A549 (cell line): ENCODE results near the gene GTF2A2.

ENCODE experiments used
- CEBPB ChIP-seq, 2 experiments: fragments of >200 bp in 1 of 2; sonication (Bioruptor Twin) in 1 of 2; formaldehyde crosslinking in 1 of 2; IDR thresholded peaks; 2 replicates each; pipeline ENCODE4 v1.6.1; 2012 to 2016
- CHD2 ChIP-seq: fragments of 150-350 bp; IDR thresholded peaks from 2 replicates; pipeline ENCODE4 v1.6.1; 2014; ENCODE audit warnings: low read length; ENCODE audit not compliant: partially characterized antibody
- CHD4 ChIP-seq: fragments of 200-600 bp; sonication (generic); IDR thresholded peaks from 2 replicates; pipeline ENCODE4 v1.6.1; 2016; ENCODE audit warnings: antibody characterized with exemption, mild to moderate bottlenecking, borderline replicate concordance
- EP300 ChIP-seq, 2 experiments: fragments of >200 bp; sonication (Bioruptor Twin); formaldehyde crosslinking; IDR thresholded peaks; 2 replicates in 1 of 2; 3 replicates in 1 of 2; pipeline ENCODE4 v1.6.1; 2016 to 2017
- GATA3 ChIP-seq: IDR thresholded peaks from 2 replicates; pipeline ENCODE4 v1.6.1; 2012; ENCODE audit warnings: borderline replicate concordance
- JUN ChIP-seq, 2 experiments: fragments of >200 bp; sonication (Bioruptor Twin); formaldehyde crosslinking; IDR thresholded peaks; 2 replicates in 1 of 2; 3 replicates in 1 of 2; pipeline ENCODE4 v1.6.1; 2016 to 2017
- PHF8 ChIP-seq: fragments of 200-600 bp; sonication (generic); IDR thresholded peaks from 2 replicates; pipeline ENCODE4 v1.6.1; 2016; ENCODE audit warnings: low read depth, mild to moderate bottlenecking, antibody characterized with exemption, moderate library complexity, borderline replicate concordance
- POLR2A ChIP-seq: IDR thresholded peaks from 2 replicates; pipeline ENCODE4 v1.6.1; 2012; ENCODE audit warnings: mild to moderate bottlenecking, low read length
- RCOR1 ChIP-seq: fragments of 150-350 bp; IDR thresholded peaks from 2 replicates; pipeline ENCODE4 v1.6.1; 2014; ENCODE audit warnings: antibody characterized with exemption, low read length, low read depth
- RNF2 ChIP-seq: fragments of 200-600 bp; sonication (generic); IDR thresholded peaks from 2 replicates; pipeline ENCODE4 v1.6.1; 2016; ENCODE audit warnings: low read depth, mild to moderate bottlenecking, antibody characterized with exemption, moderate library complexity, borderline replicate concordance
- TF ChIP-seq, protein P1 (sequence below): fragments of >200 bp; sonication (Bioruptor Twin); formaldehyde crosslinking; IDR thresholded peaks from 3 replicates; pipeline ENCODE4 v1.5.1; 2016
- TF ChIP-seq, protein P2 (sequence below): fragments of 450-650 bp; IDR thresholded peaks from 2 replicates; pipeline ENCODE4 v1.6.1; 2014; ENCODE audit warnings: antibody characterized with exemption
- TF ChIP-seq, protein P3 (sequence below): fragments of 200-600 bp; sonication (generic); IDR thresholded peaks from 2 replicates; pipeline ENCODE4 v1.6.1; 2016; ENCODE audit warnings: antibody characterized with exemption, mild to moderate bottlenecking, moderate library complexity
- TF ChIP-seq, protein P4 (sequence below): fragments of 150-350 bp; IDR thresholded peaks from 2 replicates; pipeline ENCODE4 v1.6.1; 2014; ENCODE audit warnings: low read depth, mild to moderate bottlenecking, low read length

DNA sequence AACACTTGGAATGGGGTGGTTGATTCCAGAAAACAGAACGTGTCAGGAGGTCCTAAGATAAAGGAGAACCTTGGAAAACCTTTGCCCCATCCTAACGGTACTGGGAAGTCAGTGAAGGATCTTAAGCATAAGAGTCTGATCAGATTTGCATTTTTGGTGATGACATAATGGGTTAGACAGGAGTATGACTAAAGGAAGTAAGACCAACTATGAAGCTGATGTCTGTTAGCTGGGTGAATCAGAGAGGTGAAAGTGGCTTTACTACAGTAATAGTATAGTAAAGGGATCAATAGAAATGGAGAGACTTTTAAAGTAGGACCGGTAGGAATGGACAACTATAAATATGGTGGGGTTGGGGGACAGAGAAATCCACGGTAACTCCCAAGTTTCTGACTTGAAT lies 12.6 kb downstream of the GTF2A2 start:
- TF ChIP-seq RCOR1 (no peak), EP300 (IDR thresholded peaks at IDR 0.05) (no peak), POLR2A (no peak), JUN (IDR thresholded peaks at IDR 0.05) (no peak), CHD4 (no peak), RNF2 (no peak), CHD2 (no peak), PHF8 (no peak), CEBPB (IDR thresholded peaks at IDR 0.05) (no peak), GATA3 (no peak)
- TF ChIP-seq, protein P1, sequence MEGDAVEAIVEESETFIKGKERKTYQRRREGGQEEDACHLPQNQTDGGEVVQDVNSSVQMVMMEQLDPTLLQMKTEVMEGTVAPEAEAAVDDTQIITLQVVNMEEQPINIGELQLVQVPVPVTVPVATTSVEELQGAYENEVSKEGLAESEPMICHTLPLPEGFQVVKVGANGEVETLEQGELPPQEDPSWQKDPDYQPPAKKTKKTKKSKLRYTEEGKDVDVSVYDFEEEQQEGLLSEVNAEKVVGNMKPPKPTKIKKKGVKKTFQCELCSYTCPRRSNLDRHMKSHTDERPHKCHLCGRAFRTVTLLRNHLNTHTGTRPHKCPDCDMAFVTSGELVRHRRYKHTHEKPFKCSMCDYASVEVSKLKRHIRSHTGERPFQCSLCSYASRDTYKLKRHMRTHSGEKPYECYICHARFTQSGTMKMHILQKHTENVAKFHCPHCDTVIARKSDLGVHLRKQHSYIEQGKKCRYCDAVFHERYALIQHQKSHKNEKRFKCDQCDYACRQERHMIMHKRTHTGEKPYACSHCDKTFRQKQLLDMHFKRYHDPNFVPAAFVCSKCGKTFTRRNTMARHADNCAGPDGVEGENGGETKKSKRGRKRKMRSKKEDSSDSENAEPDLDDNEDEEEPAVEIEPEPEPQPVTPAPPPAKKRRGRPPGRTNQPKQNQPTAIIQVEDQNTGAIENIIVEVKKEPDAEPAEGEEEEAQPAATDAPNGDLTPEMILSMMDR = no peak
- TF ChIP-seq, protein P2, sequence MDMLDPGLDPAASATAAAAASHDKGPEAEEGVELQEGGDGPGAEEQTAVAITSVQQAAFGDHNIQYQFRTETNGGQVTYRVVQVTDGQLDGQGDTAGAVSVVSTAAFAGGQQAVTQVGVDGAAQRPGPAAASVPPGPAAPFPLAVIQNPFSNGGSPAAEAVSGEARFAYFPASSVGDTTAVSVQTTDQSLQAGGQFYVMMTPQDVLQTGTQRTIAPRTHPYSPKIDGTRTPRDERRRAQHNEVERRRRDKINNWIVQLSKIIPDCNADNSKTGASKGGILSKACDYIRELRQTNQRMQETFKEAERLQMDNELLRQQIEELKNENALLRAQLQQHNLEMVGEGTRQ = no peak
- TF ChIP-seq, protein P3, sequence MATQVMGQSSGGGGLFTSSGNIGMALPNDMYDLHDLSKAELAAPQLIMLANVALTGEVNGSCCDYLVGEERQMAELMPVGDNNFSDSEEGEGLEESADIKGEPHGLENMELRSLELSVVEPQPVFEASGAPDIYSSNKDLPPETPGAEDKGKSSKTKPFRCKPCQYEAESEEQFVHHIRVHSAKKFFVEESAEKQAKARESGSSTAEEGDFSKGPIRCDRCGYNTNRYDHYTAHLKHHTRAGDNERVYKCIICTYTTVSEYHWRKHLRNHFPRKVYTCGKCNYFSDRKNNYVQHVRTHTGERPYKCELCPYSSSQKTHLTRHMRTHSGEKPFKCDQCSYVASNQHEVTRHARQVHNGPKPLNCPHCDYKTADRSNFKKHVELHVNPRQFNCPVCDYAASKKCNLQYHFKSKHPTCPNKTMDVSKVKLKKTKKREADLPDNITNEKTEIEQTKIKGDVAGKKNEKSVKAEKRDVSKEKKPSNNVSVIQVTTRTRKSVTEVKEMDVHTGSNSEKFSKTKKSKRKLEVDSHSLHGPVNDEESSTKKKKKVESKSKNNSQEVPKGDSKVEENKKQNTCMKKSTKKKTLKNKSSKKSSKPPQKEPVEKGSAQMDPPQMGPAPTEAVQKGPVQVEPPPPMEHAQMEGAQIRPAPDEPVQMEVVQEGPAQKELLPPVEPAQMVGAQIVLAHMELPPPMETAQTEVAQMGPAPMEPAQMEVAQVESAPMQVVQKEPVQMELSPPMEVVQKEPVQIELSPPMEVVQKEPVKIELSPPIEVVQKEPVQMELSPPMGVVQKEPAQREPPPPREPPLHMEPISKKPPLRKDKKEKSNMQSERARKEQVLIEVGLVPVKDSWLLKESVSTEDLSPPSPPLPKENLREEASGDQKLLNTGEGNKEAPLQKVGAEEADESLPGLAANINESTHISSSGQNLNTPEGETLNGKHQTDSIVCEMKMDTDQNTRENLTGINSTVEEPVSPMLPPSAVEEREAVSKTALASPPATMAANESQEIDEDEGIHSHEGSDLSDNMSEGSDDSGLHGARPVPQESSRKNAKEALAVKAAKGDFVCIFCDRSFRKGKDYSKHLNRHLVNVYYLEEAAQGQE = no peak
- TF ChIP-seq, protein P4, sequence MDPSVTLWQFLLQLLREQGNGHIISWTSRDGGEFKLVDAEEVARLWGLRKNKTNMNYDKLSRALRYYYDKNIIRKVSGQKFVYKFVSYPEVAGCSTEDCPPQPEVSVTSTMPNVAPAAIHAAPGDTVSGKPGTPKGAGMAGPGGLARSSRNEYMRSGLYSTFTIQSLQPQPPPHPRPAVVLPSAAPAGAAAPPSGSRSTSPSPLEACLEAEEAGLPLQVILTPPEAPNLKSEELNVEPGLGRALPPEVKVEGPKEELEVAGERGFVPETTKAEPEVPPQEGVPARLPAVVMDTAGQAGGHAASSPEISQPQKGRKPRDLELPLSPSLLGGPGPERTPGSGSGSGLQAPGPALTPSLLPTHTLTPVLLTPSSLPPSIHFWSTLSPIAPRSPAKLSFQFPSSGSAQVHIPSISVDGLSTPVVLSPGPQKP = no peak
